CD8-positive, alpha-beta memory T cell (primary cell): Measurements from ENCODE around the gene PPP4R1. TPM values are rescaled to one million over a fixed set of nuclear protein-coding genes. Genes with fewer than 3 reads are reported as not detected.

Experiments used
- CTCF ChIA-PET: fragments of 350-600 bp; sonication (Branson Sonifier 250); formaldehyde crosslinking; loops from one replicate; lab custom pipeline; 2021; ENCODE audit warnings: antibody characterized with exemption; lab: Charles Lee
- POLR2A ChIA-PET: fragments of 350-600 bp; sonication (Branson Sonifier 250); formaldehyde crosslinking; loops from one replicate; lab custom pipeline; 2021; ENCODE audit warnings: antibody characterized with exemption; lab: Charles Lee
- DNase-seq, 5 donors: peaks; one replicate each; pipeline versions ENCODE4 v3.0.0 to v3.0.0-alpha.2; 2020 to 2022; ENCODE audit warnings: mixed read lengths in 1 of 5
- H3K27ac ChIP-seq: one replicate; pipeline ENCODE4 v1.7.0; 2013; ENCODE audit warnings: low read depth, mild to moderate bottlenecking, low read length, moderate library complexity
- H3K27me3 ChIP-seq: 2 replicates; pipeline ENCODE4 v1.7.0; 2013; ENCODE audit warnings: low read length, mild to moderate bottlenecking; ENCODE audit not compliant: insufficient read depth, poor library complexity, severe bottlenecking
- H3K36me3 ChIP-seq: 2 replicates; pipeline ENCODE4 v1.7.0; 2013; ENCODE audit warnings: mild to moderate bottlenecking, low read length, moderate library complexity; ENCODE audit not compliant: insufficient read depth
- H3K4me1 ChIP-seq: 2 replicates; pipeline ENCODE4 v1.7.0; 2013; ENCODE audit warnings: mild to moderate bottlenecking, low read length, moderate library complexity; ENCODE audit not compliant: insufficient read depth
- H3K4me3 ChIP-seq: 2 replicates; pipeline ENCODE4 v1.7.0; 2013; ENCODE audit warnings: mild to moderate bottlenecking, low read length
- H3K9me3 ChIP-seq: 2 replicates; pipeline ENCODE4 v1.7.0; 2013; ENCODE audit warnings: mild to moderate bottlenecking, low read length
- H3K27ac Mint-ChIP-seq, 8 donors: one replicate each; pipeline ENCODE4 v1.8.0; 2020 to 2021; ENCODE audit warnings: mixed read lengths in 8 of 8, mild to moderate bottlenecking in 6 of 8, inconsistent platforms in 3 of 8, moderate library complexity in 3 of 8
- H3K27me3 Mint-ChIP-seq, 2 donors: one replicate each; pipeline ENCODE4 v1.8.0; 2020 to 2021; ENCODE audit warnings: mixed read lengths in 2 of 2, mild to moderate bottlenecking in 1 of 2, moderate library complexity in 1 of 2
- H3K36me3 Mint-ChIP-seq, 3 donors: one replicate each; pipeline ENCODE4 v1.8.0; 2020 to 2021; ENCODE audit warnings: mixed read lengths in 3 of 3, inconsistent platforms in 1 of 3, mild to moderate bottlenecking in 1 of 3
- H3K4me1 Mint-ChIP-seq, 3 donors: one replicate each; pipeline ENCODE4 v1.8.0; 2020 to 2021; ENCODE audit warnings: mixed read lengths in 3 of 3, inconsistent platforms in 1 of 3, mild to moderate bottlenecking in 1 of 3
- H3K4me3 Mint-ChIP-seq, 7 donors: one replicate each; pipeline ENCODE4 v1.8.0; 2020 to 2021; ENCODE audit warnings: mixed read lengths in 7 of 7, mild to moderate bottlenecking in 6 of 7, moderate library complexity in 4 of 7, inconsistent platforms in 2 of 7
- H3K9me3 Mint-ChIP-seq, 5 donors: one replicate each; pipeline ENCODE4 v1.8.0; 2020 to 2022; ENCODE audit warnings: mixed read lengths in 5 of 5, mild to moderate bottlenecking in 3 of 5, moderate library complexity in 2 of 5, inconsistent platforms in 1 of 5
- polyA plus RNA-seq: library from polyadenylated mRNA; unstranded; fragments of 300-500 nt; fragmentation: Illumina TruSeq; gene quantifications from one replicate; pipeline ENCODE4 v1.2.3, GENCODE V29; 2021
- total RNA-seq, 2 experiments: library from RNA; stranded (reverse); gene quantifications; one replicate each; pipeline ENCODE4 v1.2.3, GENCODE V29; 2021

PPP4R1 gene
- total and polyA plus RNA-seq, 3 experiments from 2014 or later: 17.2 to 59.9 (median 58.4) TPM

- Histone ChIP-seq H3K27me3 (no peaks in the 10 kb centered on the region), H3K9me3 (no peaks in the 10 kb centered on the region), H3K27ac (no peak overlapping the region), H3K36me3 (peaks cover 3% of the 10 kb centered on the region), H3K4me3 (no peak overlapping the region), H3K4me1 (no peaks in the 10 kb centered on the region)
- Mint-ChIP-seq H3K4me3 (no peak overlapping the region), H3K27me3 (no peaks in the 10 kb centered on the region), H3K9me3 (peaks cover 15 to 27% (median 16%) of the 10 kb centered on the region in 5 donors), H3K4me1 (peaks cover 30 to 46% (median 44%) of the 10 kb centered on the region in 3 donors), H3K36me3 (peaks cover 9 to 38% (median 36%) of the 10 kb centered on the region in 3 donors), H3K27ac (no peak overlapping the region)
- no peak for DNase-seq
- ChIA-PET CTCF (no interaction called here), POLR2A (no interaction called here)
Observed at GRCh38 chr18:9597609-9598008, 16.8 kb downstream of the PPP4R1 start.

DNA sequence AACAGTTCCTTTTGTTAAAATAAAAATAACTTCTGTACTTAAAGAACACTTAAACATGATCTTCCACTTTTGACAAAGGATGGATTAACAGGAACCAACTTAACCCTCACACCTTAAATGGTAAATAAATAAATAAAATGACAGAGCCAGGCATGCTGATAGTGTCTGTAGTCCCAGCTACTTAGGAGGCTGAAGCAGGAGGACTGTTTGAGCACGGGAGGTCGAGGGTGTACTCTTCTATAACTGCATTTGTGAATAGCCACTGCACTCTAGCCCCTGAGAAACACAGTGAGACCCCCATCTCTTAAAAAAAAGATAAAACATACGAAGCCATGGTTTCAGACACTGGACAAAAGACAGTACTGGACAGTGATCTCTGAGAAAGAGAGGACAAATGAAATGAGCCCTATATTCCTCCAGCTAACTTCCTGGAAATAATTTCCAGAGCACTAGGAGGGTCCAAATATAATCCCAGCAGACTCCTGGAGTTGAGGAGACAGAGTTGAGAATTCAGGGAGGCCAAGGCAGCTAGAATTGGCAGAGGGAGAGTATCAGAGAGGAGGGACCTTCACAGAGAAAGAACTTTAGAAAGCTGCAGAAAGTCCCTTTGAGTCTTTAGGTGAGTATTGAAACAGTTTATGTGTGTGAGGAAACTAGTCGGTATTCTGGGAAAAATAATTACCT lies 17.4 kb downstream of the PPP4R1 start:
- no peak overlapping the region for H3K27ac ChIP-seq

DNA sequence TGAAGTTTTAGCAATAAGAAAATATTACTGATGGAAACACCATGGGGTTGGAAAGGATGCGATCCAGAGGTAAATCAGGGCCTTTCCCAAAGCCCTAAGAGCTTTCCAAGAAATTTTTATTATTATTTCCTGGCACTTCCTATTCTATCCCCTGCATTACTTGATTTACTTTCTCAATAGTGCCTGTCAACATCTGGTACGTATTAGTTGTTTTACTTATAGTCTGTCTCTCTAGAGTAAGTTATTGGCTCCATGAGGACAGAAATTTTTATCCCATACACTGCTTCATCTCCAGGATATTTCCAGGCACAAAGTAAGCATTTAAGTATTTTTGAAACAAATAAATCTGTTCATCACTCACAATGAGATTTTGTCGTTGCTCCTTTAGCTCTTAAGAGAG lies 18.1 kb downstream of the PPP4R1 start:
- no peak for DNase-seq
- no peak overlapping the region for H3K4me3 ChIP-seq
- H3K27me3 ChIP-seq: no peaks in the 10 kb centered on the region
- no peaks in the 10 kb centered on the region for H3K27me3 Mint-ChIP-seq
- ChIA-PET CTCF (no interaction called here), POLR2A (no interaction called here)
- peaks cover 14 to 42% (median 31%) of the 10 kb centered on the region in 3 donors for H3K36me3 Mint-ChIP-seq
- peak overlapping the region in 1 of 7 donors; percentile 12 for H3K4me3 Mint-ChIP-seq
- H3K4me1 ChIP-seq: no peaks in the 10 kb centered on the region
- peaks cover 15 to 23% (median 16%) of the 10 kb centered on the region in 5 donors for H3K9me3 Mint-ChIP-seq
- no peaks in the 10 kb centered on the region for H3K9me3 ChIP-seq
- peaks cover 3% of the 10 kb centered on the region for H3K36me3 ChIP-seq
- H3K27ac ChIP-seq: no peak overlapping the region
- H3K4me1 Mint-ChIP-seq: peaks cover 32 to 50% (median 40%) of the 10 kb centered on the region in 3 donors
- H3K27ac Mint-ChIP-seq: peak overlapping the region in 2 of 8 donors; percentile 51 to 57

More for the DNA sequence above, 17.4 kb downstream of the PPP4R1 start:
- Histone ChIP-seq H3K4me3 (no peak overlapping the region), H3K27me3 (no peaks in the 10 kb centered on the region), H3K4me1 (no peaks in the 10 kb centered on the region), H3K9me3 (no peaks in the 10 kb centered on the region), H3K36me3 (peaks cover 3% of the 10 kb centered on the region)
- Mint-ChIP-seq H3K36me3 (peaks cover 14 to 41% (median 36%) of the 10 kb centered on the region in 3 donors), H3K27ac (peak overlapping the region in 2 of 8 donors; percentile 51), H3K27me3 (no peaks in the 10 kb centered on the region), H3K4me3 (no peak overlapping the region), H3K9me3 (peaks cover 15 to 27% (median 16%) of the 10 kb centered on the region in 5 donors), H3K4me1 (peaks cover 30 to 50% (median 43%) of the 10 kb centered on the region in 3 donors)
- DNase-seq: no peak
- ChIA-PET POLR2A (no interaction called here), CTCF (no interaction called here)

DNA sequence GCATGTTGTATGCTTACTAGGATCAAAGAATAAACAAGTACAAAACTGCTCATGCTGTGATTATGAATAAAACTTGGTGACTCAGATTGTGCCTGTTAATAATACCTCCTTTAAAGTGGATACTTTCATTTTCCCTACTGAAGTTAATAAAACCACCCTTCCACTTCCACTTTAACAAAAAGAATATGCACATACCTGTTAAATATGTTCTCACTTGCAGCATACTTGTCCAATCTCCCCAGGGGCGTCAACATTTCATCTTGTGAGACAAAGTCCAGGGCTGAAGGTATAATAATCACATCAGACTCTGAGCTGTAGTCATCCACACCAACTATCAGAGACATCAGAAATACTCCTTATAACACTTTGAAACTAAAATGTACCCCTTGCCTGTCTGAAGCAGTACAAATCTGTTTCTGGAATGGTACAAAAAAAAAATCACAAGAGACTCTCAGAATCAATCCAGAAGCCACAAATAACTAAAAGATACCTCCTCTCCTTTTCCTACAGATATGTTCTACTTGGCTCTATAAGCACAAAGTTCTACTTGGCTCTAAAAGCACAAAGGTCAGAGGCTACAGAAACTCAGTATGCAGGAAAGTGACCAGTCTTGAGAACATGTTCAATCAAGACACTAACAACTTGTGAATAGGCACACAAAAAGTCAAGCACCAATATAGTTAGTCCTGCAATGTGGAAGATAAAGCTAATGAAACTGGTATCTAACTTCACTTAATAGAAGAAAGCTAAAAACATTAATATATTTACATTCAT lies 19.3 kb downstream of the PPP4R1 start:
- Histone ChIP-seq H3K4me3 (no peak overlapping the region), H3K36me3 (no peaks in the 10 kb centered on the region), H3K9me3 (no peaks in the 10 kb centered on the region), H3K27me3 (no peaks in the 10 kb centered on the region), H3K27ac (no peak overlapping the region), H3K4me1 (no peaks in the 10 kb centered on the region)
- ChIA-PET CTCF (interaction anchor here (1.0 kb wide), 1 partner anchor 78 kb away, joined by 3 read pairs; no protein-coding TSS in a partner anchor), POLR2A (no interaction called here)
- Mint-ChIP-seq H3K27me3 (no peaks in the 10 kb centered on the region), H3K4me3 (peak overlapping the region in 2 of 7 donors; percentile 1 to 13), H3K36me3 (peaks cover 16 to 47% (median 20%) of the 10 kb centered on the region in 3 donors), H3K27ac (peak overlapping the region in 5 of 8 donors; percentile 6 to 67 (median 19)), H3K9me3 (peaks cover 7 to 17% (median 12%) of the 10 kb centered on the region in 5 donors), H3K4me1 (peaks cover 32 to 50% (median 40%) of the 10 kb centered on the region in 3 donors)
- no peak for DNase-seq

DNA sequence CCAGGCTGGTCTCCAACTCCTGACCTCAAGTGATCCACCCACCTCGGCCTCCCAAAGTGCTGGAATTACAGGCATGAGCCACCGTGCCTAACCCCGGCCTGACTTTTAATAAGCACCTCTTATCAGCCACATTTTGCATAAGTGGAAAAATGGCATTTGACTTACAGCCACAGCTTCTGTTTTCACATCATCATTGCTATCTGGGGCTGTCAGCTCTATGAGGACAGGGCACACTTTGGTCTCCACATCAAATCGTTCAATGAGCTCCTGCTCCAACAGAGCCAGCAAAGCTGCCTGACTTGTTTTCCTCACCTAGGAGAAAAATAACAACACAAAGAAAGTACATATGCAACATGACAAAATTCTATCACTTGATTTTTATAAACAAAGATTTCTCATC lies 26.4 kb downstream of the PPP4R1 start:
- H3K4me1 ChIP-seq: no peaks in the 10 kb centered on the region

DNA sequence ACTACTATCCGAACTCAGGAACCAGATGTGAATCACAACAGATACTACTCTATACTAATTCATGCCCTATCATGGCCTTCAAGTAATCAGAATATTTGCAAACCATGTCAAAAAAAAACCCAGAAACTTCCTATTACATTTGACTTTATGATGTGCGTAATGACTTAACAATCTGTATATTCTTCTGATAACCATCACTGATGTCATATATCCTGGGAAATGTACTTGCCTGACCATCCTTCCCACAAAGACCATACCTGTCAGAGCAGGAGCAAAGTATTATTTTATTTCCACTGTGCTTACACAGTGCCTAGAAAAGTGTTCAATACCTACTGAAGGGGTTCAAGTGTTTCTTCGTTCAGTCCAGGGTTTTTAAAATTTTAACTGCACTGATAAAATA lies 27.5 kb downstream of the PPP4R1 start:
- H3K36me3 ChIP-seq: peaks cover 5% of the 10 kb centered on the region
- POLR2A ChIA-PET: no interaction called here
- no peak overlapping the region for H3K27ac ChIP-seq
- Mint-ChIP-seq H3K4me1 (peaks cover 0 to 10% (median 6%) of the 10 kb centered on the region in 3 donors), H3K4me3 (no peak overlapping the region), H3K27ac (peak overlapping the region in 1 of 8 donors; percentile 29), H3K27me3 (peaks cover 0 to 1% of the 10 kb centered on the region in 2 donors), H3K36me3 (peaks cover 21 to 74% (median 32%) of the 10 kb centered on the region in 3 donors), H3K9me3 (peaks cover 0 to 5% (median 0%) of the 10 kb centered on the region in 5 donors)
- DNase-seq: no peak
- no peaks in the 10 kb centered on the region for H3K4me1 ChIP-seq
- CTCF ChIA-PET: no interaction called here
- no peaks in the 10 kb centered on the region for H3K9me3 ChIP-seq
- H3K4me3 ChIP-seq: no peak overlapping the region
- no peaks in the 10 kb centered on the region for H3K27me3 ChIP-seq

More for the DNA sequence above, 26.4 kb downstream of the PPP4R1 start:
- no peak for DNase-seq
- peaks cover 5% of the 10 kb centered on the region for H3K36me3 ChIP-seq
- Mint-ChIP-seq H3K9me3 (no peaks in the 10 kb centered on the region), H3K4me3 (no peak overlapping the region), H3K27me3 (peaks cover 0 to 1% of the 10 kb centered on the region in 2 donors), H3K36me3 (peaks cover 12 to 72% (median 29%) of the 10 kb centered on the region in 3 donors), H3K4me1 (peaks cover 0 to 10% (median 6%) of the 10 kb centered on the region in 3 donors), H3K27ac (peak overlapping the region in 1 of 8 donors; percentile 54)
- no peaks in the 10 kb centered on the region for H3K27me3 ChIP-seq
- ChIA-PET CTCF (no interaction called here), POLR2A (no interaction called here)
- H3K4me3 ChIP-seq: no peak overlapping the region
- no peak overlapping the region for H3K27ac ChIP-seq
- H3K9me3 ChIP-seq: no peaks in the 10 kb centered on the region

DNA sequence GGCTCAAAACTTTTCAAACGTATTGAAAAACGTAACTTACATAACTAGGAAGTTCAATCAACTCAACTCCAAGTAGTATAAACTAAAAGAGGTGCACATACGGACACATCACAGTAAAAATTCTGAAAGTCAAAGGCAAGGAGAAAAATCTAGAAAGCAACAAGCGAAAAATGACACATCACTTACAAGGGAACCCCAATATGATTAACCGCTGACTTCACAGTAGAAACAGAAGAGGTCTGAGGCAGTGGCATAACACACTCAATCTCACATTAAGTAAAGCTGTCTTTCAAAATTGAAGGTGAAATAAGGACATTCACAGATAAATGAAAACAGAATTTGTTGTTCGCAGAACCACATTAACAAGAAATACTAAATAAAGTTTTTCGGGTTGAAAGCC lies 32.7 kb downstream of the PPP4R1 start:
- peaks cover 0 to 1% of the 10 kb centered on the region in 2 donors for H3K27me3 Mint-ChIP-seq
- H3K4me3 Mint-ChIP-seq: no peak overlapping the region
- ChIA-PET CTCF (no interaction called here), POLR2A (no interaction called here)
- Histone ChIP-seq H3K4me3 (no peak overlapping the region), H3K9me3 (no peaks in the 10 kb centered on the region), H3K27me3 (no peaks in the 10 kb centered on the region), H3K4me1 (no peaks in the 10 kb centered on the region), H3K36me3 (no peaks in the 10 kb centered on the region), H3K27ac (no peak overlapping the region)
- H3K9me3 Mint-ChIP-seq: peaks cover 0 to 5% (median 0%) of the 10 kb centered on the region in 5 donors
- H3K36me3 Mint-ChIP-seq: peaks cover 23 to 77% (median 42%) of the 10 kb centered on the region in 3 donors
- peaks cover 0 to 15% (median 4%) of the 10 kb centered on the region in 3 donors for H3K4me1 Mint-ChIP-seq
- peak overlapping the region in 1 of 8 donors; percentile 64 for H3K27ac Mint-ChIP-seq
- no peak for DNase-seq
